ENCODE results near the gene SPATS2. TPM values are rescaled to one million over a fixed set of nuclear protein-coding genes. Genes with fewer than 3 reads are reported as not detected.

Gene SPATS2
- total RNA-seq, 3 donors from 2014 or later (not counting 1 experiment from before 2014, with no cell fraction given), result 14.6 to 18.4 (median 15.4) TPM

GRCh38 chr12:49563951-49564685 is 196.9 kb downstream of the SPATS2 start:
- Histone ChIP-seq H3K36me3 (ENCODE audit: control insufficient read depth, insufficient read depth, low read length) (peaks cover 53% of the 10 kb centered on the region), H3K9me3 (ENCODE audit: control insufficient read depth, insufficient read depth, low read length) (no peaks in the 10 kb centered on the region), H3K27me3 (ENCODE audit: control insufficient read depth, insufficient read depth, low read length) (no peaks in the 10 kb centered on the region), H3K4me1 (ENCODE audit: control insufficient read depth, insufficient read depth, low read length) (peaks cover 61% of the 10 kb centered on the region), H3K4me3 (ENCODE audit: low read length) (no peak overlapping the region), H3K27ac (ENCODE audit: low read length) (peak overlapping the region; percentile 8)
- no peaks in the 10 kb centered on the region for H3K27me3 Mint-ChIP-seq (ENCODE audit: low read depth in 2 of 2)
- peak overlapping the region; percentile 47 for H3K4me3 Mint-ChIP-seq
- peaks cover 52 to 56% of the 10 kb centered on the region in 2 donors for H3K4me1 Mint-ChIP-seq
- peaks cover 11% of the 10 kb centered on the region for H3K36me3 Mint-ChIP-seq
- TF ChIP-seq CTCF (IDR thresholded peaks at IDR 0.05), result no peak
- DNase-seq (no peak), ATAC-seq (no peak)
- 78% methylated on average over 14 of the region's 14 CpGs for WGBS (ENCODE audit: insufficient coverage)
- peak overlapping the region in 1 of 2 donors; percentile 75 for H3K27ac Mint-ChIP-seq
- intact Hi-C loops (cut with micrococcal nuclease), result no loop called here
- no peaks in the 10 kb centered on the region for H3K9me3 Mint-ChIP-seq

- H3K36me3 Mint-ChIP-seq, result peaks cover 11% of the 10 kb centered on the region
- DNase-seq (no peak), ATAC-seq (no peak)
- H3K36me3 ChIP-seq (ENCODE audit: control insufficient read depth, insufficient read depth, low read length), result peaks cover 46% of the 10 kb centered on the region
- no peak overlapping the region for H3K4me3 ChIP-seq (ENCODE audit: low read length)
- peak overlapping the region; percentile 38 to 75 for H3K27ac Mint-ChIP-seq
- H3K9me3 Mint-ChIP-seq, result no peaks in the 10 kb centered on the region
- peaks cover 52 to 56% of the 10 kb centered on the region in 2 donors for H3K4me1 Mint-ChIP-seq
- peaks cover 62% of the 10 kb centered on the region for H3K4me1 ChIP-seq (ENCODE audit: control insufficient read depth, insufficient read depth, low read length)
- H3K27me3 ChIP-seq (ENCODE audit: control insufficient read depth, insufficient read depth, low read length), result no peaks in the 10 kb centered on the region
- TF ChIP-seq CTCF (IDR thresholded peaks at IDR 0.05), result no peak
- 37% methylated on average over 8 of the region's 8 CpGs for WGBS (ENCODE audit: insufficient coverage)
- H3K27me3 Mint-ChIP-seq (ENCODE audit: low read depth in 2 of 2), result no peaks in the 10 kb centered on the region
- intact Hi-C loops (cut with micrococcal nuclease), result no loop called here
- H3K9me3 ChIP-seq (ENCODE audit: control insufficient read depth, insufficient read depth, low read length), result no peaks in the 10 kb centered on the region
- H3K4me3 Mint-ChIP-seq, result peak overlapping the region; percentile 64
- H3K27ac ChIP-seq (ENCODE audit: low read length), result peak overlapping the region; percentile 8
These were observed 197.6 kb downstream of the SPATS2 start for GRCh38 chr12:49564686-49565405.

- Mint-ChIP-seq H3K27ac (peak overlapping the region; percentile 38 to 75), H3K9me3 (no peaks in the 10 kb centered on the region), H3K4me3 (peak overlapping the region; percentile 64), H3K4me1 (peaks cover 55 to 56% of the 10 kb centered on the region in 2 donors), H3K36me3 (peaks cover 11% of the 10 kb centered on the region), H3K27me3 (ENCODE audit: low read depth in 2 of 2) (no peaks in the 10 kb centered on the region)
- no peaks in the 10 kb centered on the region for H3K27me3 ChIP-seq (ENCODE audit: control insufficient read depth, insufficient read depth, low read length)
- H3K4me3 ChIP-seq (ENCODE audit: low read length), result no peak overlapping the region
- DNase-seq (no peak), ATAC-seq (peak in 2 of 3 donors; percentile 21 to 25)
- no peaks in the 10 kb centered on the region for H3K9me3 ChIP-seq (ENCODE audit: control insufficient read depth, insufficient read depth, low read length)
- H3K36me3 ChIP-seq (ENCODE audit: control insufficient read depth, insufficient read depth, low read length), result peaks cover 38% of the 10 kb centered on the region
- no peak for TF ChIP-seq CTCF (IDR thresholded peaks at IDR 0.05)
- 83% methylated on average over 12 of the region's 12 CpGs for WGBS (ENCODE audit: insufficient coverage)
- intact Hi-C loops (cut with micrococcal nuclease), result no loop called here
- peak overlapping the region; percentile 39 for H3K27ac ChIP-seq (ENCODE audit: low read length)
- peaks cover 62% of the 10 kb centered on the region for H3K4me1 ChIP-seq (ENCODE audit: control insufficient read depth, insufficient read depth, low read length)
These were observed 198.4 kb downstream of the SPATS2 start for GRCh38 chr12:49565406-49566265.

All from natural killer cell (primary cell).